GM19463 (cell line): ENCODE results near the gene TNKS2.
"Not testable (repeated sequence)": the region's sequence is repeated elsewhere in the genome, so short reads cannot be mapped to it uniquely, and the experiment has no call there.

Experiments
- ATAC-seq: cut with Tn5 transposase; IDR thresholded peaks from one replicate; pipeline ENCODE4 v1.9.1; 2021; ENCODE audit warnings: mild to moderate bottlenecking, moderate library complexity; ENCODE audit not compliant: unreplicated experiment

Gene TNKS2

DNA sequence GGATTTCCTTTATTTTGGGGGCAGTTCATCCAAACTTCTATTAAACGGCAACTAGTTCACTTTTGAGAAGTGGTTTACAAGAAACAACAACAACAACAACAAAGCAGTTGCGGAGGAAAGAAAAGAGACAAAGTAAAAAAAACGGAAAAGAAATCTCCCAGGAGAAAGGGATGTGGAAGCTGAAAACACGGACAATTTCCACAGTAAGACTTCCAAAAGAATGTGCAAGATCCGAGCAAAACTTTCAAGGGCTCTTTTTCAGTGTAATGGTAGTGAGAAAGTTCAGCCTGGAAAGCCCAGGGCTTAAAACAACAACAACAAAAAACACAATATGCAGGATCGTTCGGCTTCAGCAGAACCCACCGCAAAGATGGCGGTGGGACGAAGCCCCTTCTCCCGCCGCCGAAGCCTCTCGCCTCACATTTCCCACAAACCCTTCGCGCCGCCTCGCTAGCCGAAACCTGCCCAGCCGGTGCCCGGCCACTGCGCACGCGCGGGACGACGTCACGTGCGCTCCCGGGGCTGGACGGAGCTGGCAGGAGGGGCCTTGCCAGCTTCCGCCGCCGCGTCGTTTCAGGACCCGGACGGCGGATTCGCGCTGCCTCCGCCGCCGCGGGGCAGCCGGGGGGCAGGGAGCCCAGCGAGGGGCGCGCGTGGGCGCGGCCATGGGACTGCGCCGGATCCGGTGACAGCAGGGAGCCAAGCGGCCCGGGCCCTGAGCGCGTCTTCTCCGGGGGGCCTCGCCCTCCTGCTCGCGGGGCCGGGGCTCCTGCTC is at the start of gene TNKS2:
TNKS2 (plus strand) TSS at position 553 of the 775 bp plus-strand sequence. CDS start 265 bp downstream, outside the sequence.
- peak; percentile 76 for ATAC-seq

DNA sequence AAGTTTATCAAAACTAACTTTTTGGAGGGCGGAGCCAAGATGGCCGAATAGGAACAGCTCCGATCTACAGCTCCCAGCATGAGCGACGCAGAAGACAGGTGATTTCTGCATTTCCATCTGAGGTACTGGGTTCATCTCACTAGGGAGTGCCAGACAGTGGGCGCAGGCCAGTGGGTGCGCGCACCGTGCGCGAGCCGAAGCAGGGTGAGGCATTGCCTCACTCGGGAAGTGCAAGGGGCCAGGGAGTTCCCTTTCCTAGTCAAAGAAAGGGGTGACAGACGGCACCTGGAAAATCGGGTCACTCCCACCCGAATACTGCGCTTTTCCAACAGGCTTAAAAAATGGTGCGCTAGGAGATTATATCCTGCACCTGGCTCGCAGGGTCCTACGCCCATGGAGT is 48.6 kb upstream of the TNKS2 start:
- not testable (repeated sequence) for ATAC-seq

DNA sequence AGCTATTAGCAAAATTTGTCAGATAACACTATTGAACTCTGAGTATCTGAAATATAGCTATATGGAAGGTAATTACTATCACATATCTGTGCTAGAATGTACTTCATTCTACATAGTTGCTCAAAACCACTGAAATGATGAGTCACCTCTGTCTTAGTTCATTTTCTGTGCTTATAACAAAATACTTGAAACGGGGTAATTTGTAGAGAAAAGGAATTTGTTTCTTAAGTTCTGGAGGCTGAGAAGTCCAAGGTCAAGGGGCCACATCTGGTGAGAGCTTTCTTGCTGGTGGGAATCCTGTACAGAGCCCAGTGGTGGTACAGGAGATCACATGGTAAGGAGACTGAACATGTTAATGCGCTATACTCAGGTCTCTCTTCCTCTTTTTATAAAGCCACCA is 41.9 kb upstream of the TNKS2 start:
- ATAC-seq: no peak

DNA sequence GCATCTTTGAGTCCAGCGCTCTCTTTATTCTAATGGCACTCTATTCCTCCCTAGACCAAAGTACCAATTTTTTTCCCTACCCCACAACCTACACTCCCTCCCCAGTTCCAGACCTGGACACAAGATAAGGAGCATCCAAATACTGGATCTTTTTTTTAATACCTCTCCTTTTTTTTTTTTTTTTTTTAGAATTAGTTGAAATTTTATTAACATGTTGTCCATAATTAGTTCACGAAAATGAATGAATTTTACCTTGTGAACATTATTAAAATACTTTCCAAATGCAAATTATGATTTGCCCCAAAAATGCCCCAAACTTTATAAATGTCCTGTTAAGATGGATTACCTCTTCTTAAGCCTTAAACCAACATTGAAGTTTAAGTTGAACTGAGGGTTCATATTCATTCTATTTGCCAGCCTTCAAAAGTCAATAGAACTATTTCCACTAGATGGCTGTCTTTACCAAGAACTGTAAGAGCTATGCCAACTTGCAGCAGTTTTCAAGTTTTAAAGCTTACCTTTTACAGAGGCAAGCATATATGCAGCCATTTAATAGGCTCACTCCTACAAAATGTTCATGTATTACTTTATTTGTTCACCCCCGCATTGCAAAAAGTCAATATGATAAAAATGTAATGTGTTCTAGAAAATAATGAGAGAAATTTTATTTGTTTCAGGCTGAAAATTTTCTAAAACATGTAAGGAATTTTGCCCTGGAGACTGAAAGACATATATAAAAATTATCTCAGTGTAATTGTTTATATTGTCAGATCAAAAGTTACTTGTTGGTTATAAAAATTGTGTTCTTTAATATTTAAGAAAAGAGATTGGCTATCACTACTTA is 39.7 kb upstream of the TNKS2 start:
- ATAC-seq: no peak

DNA sequence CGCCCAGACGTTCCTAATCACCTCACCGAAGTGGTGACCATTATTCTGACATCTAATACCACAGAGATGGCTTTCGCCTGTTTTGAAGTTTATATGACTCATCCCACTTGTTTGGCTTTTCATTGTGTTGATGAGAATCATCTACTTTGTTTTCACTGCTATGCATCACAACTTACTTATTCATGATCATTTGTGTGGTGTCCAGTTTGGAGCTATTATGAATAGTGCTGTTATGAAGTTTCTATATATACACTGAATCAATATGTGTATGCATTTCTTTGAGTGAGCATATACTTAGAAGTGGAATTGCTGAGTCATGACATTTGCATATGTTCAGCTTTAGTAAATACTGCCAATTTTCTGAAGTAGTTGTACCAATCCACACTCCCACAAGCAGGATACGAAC is 38.6 kb upstream of the TNKS2 start:
- ATAC-seq: no peak

DNA sequence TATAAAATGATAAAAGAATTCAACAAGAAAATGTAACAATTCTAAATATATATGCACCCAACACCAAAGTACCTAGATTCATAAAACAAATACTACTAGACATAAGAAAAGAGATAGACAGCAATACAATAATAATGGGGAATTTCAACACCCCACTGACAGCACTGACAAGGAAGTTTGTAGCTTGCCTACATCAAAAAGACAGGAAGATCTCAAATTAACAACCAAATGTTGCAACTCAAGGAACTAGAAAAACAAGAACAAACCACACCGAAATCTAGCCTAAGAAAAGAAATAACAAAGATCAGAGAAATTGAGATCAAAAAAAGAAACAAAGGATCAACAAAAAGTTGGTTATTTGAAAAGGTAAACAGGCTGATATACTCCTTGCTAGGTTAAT is 36.5 kb upstream of the TNKS2 start:
- no peak for ATAC-seq

DNA sequence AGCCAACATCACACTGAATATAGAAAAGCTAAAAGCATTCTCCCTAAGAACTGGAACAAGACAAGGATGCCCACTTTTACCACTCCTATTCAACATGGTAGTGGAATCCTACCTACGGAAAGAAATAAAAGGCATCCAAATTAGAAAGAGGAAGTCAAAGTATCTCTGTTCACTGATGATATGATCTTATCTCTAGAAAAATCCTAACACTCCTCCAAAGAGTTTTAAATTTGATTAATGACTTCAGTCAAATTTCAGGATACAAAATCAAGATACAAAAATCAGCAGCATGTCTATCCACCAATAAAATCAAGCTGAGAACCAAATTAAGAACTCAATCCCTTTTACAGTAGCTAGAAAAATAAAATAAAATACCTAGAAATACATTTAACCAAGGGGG is 35.3 kb upstream of the TNKS2 start:
- ATAC-seq: no peak

DNA sequence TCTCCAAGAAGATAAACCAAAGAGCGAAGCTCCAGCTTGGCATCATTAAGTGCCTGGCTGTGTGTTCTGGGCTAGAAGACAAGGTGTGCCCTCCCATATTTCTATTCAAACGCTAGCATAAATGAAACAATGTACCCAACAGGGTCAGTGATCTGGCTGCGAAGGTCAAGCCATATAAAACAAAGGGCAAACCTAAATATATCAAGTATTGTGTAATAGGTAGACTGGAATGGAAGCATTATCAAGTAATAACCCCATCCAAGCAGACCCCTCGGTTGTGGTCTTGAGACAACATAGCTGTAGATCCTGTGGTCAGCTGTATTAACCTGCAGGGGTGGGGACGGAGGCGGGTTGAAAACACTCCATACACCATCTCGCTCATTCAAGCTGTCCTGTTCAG is 31.6 kb upstream of the TNKS2 start:
- no peak for ATAC-seq

DNA sequence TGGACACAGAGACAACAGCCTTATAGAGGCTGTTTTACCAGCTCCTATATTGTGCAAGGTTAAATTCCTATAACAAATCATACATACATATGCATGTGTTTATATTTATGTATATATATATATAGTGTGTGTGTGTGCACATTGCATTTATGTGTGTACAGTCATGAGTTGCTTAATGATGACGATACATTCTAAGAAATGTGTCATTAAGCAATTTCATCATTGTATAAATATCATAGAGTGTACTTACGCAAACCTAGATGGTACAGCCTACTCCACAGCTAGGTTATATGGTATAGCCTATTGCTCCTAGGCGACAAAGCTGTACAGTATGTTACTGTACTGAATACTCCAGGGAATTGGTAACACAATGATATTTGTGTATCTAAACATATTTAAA is 30.1 kb upstream of the TNKS2 start:
- ATAC-seq: no peak

DNA sequence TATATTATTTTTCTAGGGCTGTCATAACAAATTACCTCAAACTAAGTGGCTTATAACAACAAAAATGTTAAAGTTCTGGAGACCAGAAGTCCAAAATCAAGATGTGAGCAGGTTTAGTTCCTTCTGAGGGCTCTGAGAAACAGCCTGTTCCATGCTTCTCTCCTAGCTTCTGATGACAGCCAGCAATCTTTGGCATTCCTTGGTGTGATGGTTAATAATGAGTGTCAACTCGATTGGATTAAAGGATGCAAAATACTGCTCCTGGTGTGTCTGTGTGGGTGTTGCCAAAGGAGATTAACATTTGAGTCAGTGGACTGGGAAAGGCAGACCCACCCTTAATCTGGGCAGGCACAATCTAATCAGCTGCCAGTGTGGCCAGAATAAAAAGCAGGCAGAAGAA is 26.3 kb upstream of the TNKS2 start:
- no peak for ATAC-seq

DNA sequence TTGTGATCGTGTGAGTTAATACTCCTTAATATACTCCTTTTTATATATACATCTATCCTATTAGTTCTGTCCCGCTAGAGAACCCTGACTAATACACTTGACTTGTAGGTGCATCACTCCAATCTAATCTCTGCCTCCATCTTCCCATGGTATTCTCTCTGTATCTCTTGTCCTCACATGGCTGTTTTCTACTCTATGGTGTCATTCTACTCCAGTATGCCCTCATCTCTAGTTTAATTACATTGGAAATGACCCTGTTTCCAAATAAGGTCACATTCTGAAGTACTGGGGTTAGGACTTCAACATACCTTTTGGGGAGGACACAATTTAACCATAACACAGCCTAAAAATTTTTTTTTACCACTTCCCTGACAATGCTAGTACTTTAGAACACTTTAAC is 25.8 kb upstream of the TNKS2 start:
- ATAC-seq: no peak

DNA sequence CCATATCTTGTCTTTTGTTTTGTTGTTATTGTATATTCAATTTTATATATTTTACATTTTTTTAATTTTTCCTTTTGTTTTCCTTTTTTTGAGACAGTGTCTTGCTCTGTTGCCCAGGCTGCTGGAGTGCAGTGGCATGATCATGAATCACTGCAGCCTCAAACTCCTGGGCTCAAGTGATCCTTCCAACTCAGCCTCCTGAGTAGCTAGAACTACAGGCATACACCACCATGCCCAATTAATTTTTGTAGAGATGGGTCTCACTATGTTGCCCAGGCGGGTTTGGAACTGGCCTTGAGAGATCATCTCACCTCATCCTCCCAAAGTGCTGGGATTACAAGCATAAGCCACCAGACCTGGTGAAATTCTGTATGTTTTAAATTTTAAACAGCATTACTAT is 25.4 kb upstream of the TNKS2 start:
- no peak for ATAC-seq

DNA sequence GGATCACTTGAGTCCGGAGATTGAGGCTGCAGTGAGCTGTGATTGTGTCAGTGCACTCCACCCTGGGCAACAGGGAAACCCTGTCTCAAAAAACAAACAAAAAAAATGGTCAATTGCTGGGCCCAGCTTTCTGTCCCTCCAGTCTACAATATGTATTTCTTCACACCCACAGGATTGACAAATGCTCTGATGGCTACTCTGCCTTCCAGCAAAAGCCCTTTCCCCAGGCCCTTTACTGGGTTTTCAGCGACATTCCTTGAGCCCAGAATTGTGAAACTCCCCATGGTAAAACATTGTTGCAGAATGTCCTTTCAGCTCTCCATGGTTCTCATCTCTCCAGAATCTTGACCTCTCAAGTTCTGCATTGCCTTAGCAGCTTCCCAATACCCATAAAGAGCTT is 23.7 kb upstream of the TNKS2 start:
- no peak for ATAC-seq

DNA sequence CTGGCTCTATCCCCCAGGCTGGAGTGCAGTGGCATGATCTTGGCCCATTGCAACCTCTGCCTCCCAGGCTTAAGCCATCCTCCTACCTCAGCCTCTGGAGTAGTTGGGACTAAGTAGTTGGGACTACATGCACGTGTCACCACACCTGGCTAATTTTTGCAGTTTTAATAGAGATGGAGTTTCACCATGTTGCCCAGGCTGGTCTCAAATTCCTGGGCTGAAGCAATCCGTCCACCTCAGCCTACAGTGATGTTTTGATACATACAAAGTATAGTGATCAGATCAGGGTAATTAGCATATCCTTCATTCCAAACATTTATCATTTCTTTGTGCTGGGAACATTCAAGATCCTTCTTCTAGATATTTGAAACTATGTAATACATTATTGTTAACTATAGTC is 22.5 kb upstream of the TNKS2 start:
- ATAC-seq: no peak

DNA sequence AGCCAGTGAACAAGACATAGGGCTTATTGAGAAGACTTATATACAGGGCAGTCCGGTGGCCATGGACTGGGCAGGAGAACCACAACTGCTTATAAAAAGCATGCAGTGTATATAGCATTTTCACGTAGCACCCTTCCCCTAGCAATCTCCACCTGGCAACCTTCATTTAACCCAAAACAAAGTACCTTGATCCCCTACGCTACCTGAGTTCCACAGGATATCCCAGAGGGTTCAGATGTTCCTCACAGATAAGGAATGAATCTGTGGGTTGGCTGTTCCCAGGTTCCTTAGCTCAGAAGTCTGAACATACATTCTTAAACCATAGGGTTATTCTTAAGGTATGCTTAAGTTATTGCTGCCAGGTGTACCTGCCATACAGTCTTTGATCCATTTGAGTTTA is 22.0 kb upstream of the TNKS2 start:
- no peak for ATAC-seq

DNA sequence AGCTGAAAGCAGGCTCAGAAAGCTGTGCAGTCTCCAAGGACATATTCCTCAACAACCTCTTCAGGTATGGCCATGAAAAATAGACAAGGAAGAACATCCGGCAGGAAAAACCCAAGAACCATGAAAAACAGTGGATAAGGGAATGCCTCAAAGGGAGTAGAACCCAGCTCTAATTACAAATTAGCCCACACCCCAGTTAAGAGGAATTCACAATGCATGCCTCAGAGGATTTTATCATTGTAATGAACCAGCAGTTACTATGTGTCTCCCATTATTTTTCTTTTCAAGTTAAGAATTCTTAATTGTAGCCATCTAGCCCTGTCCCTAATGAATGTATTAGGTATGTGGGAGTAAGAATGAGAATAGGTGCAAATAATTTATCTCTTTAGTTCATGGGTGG is 19.7 kb upstream of the TNKS2 start:
- ATAC-seq: no peak

DNA sequence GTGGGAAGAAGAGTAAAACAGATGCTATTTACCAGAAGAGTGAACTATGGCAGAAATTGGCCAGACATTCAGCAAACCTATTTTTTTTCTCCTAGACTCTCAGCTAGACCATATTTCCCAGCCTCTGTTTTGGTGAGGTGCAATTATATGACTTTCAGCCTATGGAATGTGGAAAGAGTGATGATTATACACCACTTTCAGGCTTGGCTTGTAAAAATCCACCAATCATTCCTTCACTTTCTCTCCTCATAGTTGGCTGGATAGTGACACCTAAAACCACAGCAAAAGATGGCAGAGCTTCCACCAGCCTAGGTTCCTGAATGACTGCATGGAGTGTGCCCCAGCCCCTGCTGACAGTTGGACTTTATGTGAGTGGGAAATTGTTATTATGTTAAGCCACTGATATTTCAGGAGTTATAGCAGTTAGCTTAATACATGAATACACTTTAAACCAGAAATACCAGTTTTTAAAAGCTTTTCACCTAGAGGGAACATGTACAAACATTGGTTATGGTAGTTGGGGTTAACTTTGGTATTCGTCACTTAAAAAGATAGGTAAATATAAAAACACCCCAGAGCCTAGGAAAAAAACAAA is 19.1 kb upstream of the TNKS2 start:
- no peak for ATAC-seq

DNA sequence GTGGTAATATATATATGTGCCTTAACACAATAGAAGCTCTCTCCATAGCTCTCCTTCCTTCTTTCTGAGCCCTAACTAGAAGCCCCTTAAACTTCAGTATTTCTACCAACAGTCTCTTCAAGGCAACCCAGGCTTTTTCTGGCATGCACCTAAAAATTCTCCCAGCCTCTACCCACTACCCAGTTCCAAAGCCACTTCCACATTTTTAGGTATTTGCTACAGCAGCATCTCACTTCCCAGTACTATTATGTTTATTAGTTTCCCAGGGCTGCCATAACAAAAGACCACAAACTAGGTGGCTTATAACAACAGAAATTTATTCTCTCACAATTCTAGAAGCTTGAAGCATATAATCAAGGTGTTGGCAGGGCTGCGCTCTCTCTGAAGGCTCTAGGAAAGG is 15.7 kb upstream of the TNKS2 start:
- no peak for ATAC-seq

DNA sequence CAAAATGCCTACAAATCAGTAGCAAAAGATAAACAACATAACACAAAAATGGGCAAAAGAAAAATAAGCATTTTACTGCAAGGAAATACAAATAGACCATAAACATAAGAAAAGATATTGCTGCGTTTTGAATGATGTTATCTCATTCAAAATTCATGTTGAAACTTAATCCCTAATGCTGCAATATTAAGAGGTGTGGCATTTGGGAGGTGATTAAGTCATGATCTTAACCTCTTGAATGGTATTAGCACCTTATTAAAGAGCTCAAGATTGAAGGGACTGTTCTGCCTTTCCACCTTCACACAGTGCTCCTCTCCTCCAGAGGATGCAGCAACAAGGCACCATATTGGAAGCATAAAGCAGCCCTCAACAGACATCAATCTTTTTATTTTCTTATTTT is 12.4 kb upstream of the TNKS2 start:
- ATAC-seq: no peak

DNA sequence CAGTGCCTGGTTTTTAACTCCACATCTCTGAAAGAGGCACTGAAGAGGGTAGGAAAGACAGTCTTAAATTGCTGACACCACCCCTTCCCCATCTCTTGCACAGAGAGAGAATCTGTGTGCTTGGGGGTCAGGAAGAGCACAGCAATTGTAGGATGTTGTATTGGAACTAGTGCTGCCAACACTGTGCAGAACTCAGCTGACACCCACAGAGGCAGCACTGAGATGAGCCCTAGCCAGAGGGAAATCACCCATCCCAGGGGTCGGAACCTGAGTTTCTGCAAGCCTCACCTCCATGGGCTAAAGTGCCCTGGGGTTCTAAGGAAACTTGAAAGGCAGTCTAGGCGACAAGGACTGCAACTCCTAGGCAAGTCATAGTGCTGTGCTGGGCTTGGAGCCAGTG is 11.0 kb upstream of the TNKS2 start:
- no peak for ATAC-seq

DNA sequence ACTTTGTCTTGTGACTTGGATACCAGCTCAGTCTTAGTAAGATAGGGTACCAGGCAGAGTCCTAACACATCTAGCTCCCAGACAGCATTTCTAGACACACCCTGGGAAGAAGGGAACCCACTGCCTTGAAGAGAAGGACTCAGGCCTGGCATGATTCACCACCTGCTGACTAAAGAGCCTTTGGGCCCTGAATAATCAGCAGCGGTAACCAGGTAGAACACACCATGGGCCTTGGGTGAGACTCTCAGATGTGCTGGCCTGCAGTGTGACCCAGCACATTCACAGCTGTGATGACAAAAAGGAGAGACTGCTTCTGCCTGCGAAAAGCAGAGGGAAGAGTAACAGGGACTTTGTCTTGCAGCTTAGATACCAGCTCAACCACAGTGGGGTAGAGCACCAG is 10.4 kb upstream of the TNKS2 start:
- ATAC-seq: no peak

DNA sequence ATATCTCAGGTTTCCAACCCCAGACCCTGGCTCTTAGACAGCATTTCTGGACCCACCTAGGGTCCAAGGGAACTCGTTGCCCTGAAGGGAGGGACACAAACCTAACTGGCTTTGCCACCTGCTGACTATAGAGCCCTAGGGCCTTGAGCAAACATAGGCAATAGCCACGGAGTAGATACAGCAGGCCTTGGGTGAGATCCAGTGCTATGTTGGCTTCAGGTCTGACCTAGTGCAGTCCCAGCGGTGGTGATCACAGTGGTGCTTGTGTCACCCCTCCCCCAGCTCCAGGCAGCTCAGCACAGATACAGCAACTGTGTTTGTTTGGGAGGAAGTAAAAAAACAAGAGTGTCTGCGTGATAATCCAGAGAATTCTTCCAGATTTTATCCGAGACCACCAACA is 9.7 kb upstream of the TNKS2 start:
- ATAC-seq: no peak
